Measurements from ENCODE around the gene NDOR1.
A peak's percentile ranks its signal among the peaks of the same experiment; 100 is the strongest.

The NDOR1 gene

GRCh38 chr9:137165250-137165836, 40.2 kb upstream of the NDOR1 start:
- peak overlapping the region in 8 of 11 experiments; percentile 96 to 100 (median 100); a peak in 15 of 22 replicates for H3K4me2 ChIP-seq
- no peak for TF ChIP-seq Cebpa-rat (IDR thresholded peaks at IDR 0.05)
- H3K36me3 ChIP-seq = peaks cover 0 to 11% (median 0%) of the 10 kb centered on the region in 11 experiments; a peak in 2 of 22 replicates
- H3K9me3 ChIP-seq (replicated peaks in 1 of 11) = no peaks in the 10 kb centered on the region
- peaks cover 0 to 54% (median 18%) of the 10 kb centered on the region in 11 experiments; a peak in 16 of 22 replicates for H3K27me3 ChIP-seq
- H3K27ac ChIP-seq = no peak overlapping the region
- no peak overlapping the region for H3K4me3 ChIP-seq
- peaks cover 17 to 66% (median 56%) of the 10 kb centered on the region in 10 experiments for H3K4me1 ChIP-seq
- peaks cover 0 to 55% (median 20%) of the 10 kb centered on the region in 11 experiments; a peak in 16 of 22 replicates for H4K20me1 ChIP-seq
- H3K9ac ChIP-seq = peak overlapping the region in 3 of 11 experiments; percentile 10 to 44 (median 31); a peak in 2 of 22 replicates

GRCh38 chr9:137166380-137167229, 38.9 kb upstream of the NDOR1 start:
- Histone ChIP-seq H3K36me3 (peaks cover 0 to 11% (median 0%) of the 10 kb centered on the region in 11 experiments; a peak in 2 of 22 replicates), H3K9me3 (replicated peaks in 1 of 11) (no peaks in the 10 kb centered on the region), H4K20me1 (peaks cover 0 to 65% (median 20%) of the 10 kb centered on the region in 11 experiments; a peak in 16 of 22 replicates), H3K9ac (peak overlapping the region in 4 of 11 experiments; percentile 10 to 52 (median 38); a peak in 6 of 22 replicates), H3K27me3 (peaks cover 0 to 62% (median 18%) of the 10 kb centered on the region in 11 experiments; a peak in 16 of 22 replicates), H3K4me2 (peak overlapping the region in 9 of 11 experiments; percentile 32 to 100 (median 100); a peak in 19 of 22 replicates), H3K4me3 (peak overlapping the region in 2 of 10 experiments; percentile 69 to 70; a peak in 4 of 20 replicates), H3K27ac (no peak overlapping the region), H3K4me1 (peaks cover 17 to 75% (median 69%) of the 10 kb centered on the region in 10 experiments)
- TF ChIP-seq Cebpa-rat (IDR thresholded peaks at IDR 0.05) = no peak

- Histone ChIP-seq H3K4me1 (peaks cover 17 to 82% (median 76%) of the 10 kb centered on the region in 10 experiments), H3K27me3 (peaks cover 0 to 69% (median 18%) of the 10 kb centered on the region in 11 experiments; a peak in 16 of 22 replicates), H3K4me2 (peak overlapping the region in 10 of 11 experiments; percentile 96 to 100 (median 100); a peak in 19 of 22 replicates), H3K4me3 (peak overlapping the region in 4 of 10 experiments; percentile 65 to 75 (median 70); a peak in 6 of 20 replicates), H3K36me3 (peaks cover 0 to 11% (median 0%) of the 10 kb centered on the region in 11 experiments; a peak in 2 of 22 replicates), H4K20me1 (peaks cover 0 to 72% (median 20%) of the 10 kb centered on the region in 11 experiments; a peak in 16 of 22 replicates), H3K9ac (peak overlapping the region in 4 of 11 experiments; percentile 46 to 78 (median 68); a peak in 7 of 22 replicates), H3K9me3 (replicated peaks in 1 of 11) (no peaks in the 10 kb centered on the region), H3K27ac (no peak overlapping the region; a peak in 1 of 22 replicates)
- no peak for TF ChIP-seq Cebpa-rat (IDR thresholded peaks at IDR 0.05)
Observed at GRCh38 chr9:137167277-137167746, 38.2 kb upstream of the NDOR1 start.

- Histone ChIP-seq H3K4me3 (peak overlapping the region; percentile 55 to 75 (median 66); a peak in 18 of 20 replicates), H3K4me1 (peaks cover 17 to 89% (median 82%) of the 10 kb centered on the region in 10 experiments), H4K20me1 (peaks cover 0 to 78% (median 25%) of the 10 kb centered on the region in 11 experiments; a peak in 16 of 22 replicates), H3K27ac (no peak overlapping the region; a peak in 1 of 22 replicates), H3K9ac (peak overlapping the region in 5 of 11 experiments; percentile 46 to 78 (median 65); a peak in 8 of 22 replicates), H3K27me3 (peaks cover 0 to 75% (median 18%) of the 10 kb centered on the region in 11 experiments; a peak in 16 of 22 replicates), H3K36me3 (peaks cover 0 to 11% (median 0%) of the 10 kb centered on the region in 11 experiments; a peak in 2 of 22 replicates), H3K9me3 (replicated peaks in 1 of 11) (no peaks in the 10 kb centered on the region), H3K4me2 (peak overlapping the region; percentile 96 to 100 (median 100))
- no peak for TF ChIP-seq Cebpa-rat (IDR thresholded peaks at IDR 0.05)
Observed at GRCh38 chr9:137167747-137168572, 37.5 kb upstream of the NDOR1 start.

- H3K27me3 ChIP-seq = peaks cover 0 to 80% (median 18%) of the 10 kb centered on the region in 11 experiments; a peak in 16 of 22 replicates
- peak overlapping the region; percentile 26 to 79 (median 66); a peak in 19 of 22 replicates for H3K9ac ChIP-seq
- peaks cover 0 to 84% (median 28%) of the 10 kb centered on the region in 11 experiments; a peak in 16 of 22 replicates for H4K20me1 ChIP-seq
- no peaks in the 10 kb centered on the region for H3K9me3 ChIP-seq (replicated peaks in 1 of 11)
- peaks cover 0 to 11% (median 0%) of the 10 kb centered on the region in 11 experiments; a peak in 2 of 22 replicates for H3K36me3 ChIP-seq
- peak overlapping the region in 6 of 11 experiments; percentile 0 to 57 (median 49); a peak in 10 of 22 replicates for H3K27ac ChIP-seq
- peak overlapping the region; percentile 55 to 75 (median 66) for H3K4me3 ChIP-seq
- TF ChIP-seq Cebpa-rat (IDR thresholded peaks at IDR 0.05) = no peak
- peak overlapping the region; percentile 96 to 100 (median 100) for H3K4me2 ChIP-seq
- H3K4me1 ChIP-seq = peaks cover 23 to 95% (median 88%) of the 10 kb centered on the region in 10 experiments
Observed at GRCh38 chr9:137168573-137168903, 37.0 kb upstream of the NDOR1 start.

- Histone ChIP-seq H4K20me1 (peaks cover 0 to 89% (median 29%) of the 10 kb centered on the region in 11 experiments; a peak in 17 of 22 replicates), H3K9ac (peak overlapping the region; percentile 26 to 79 (median 66); a peak in 19 of 22 replicates), H3K9me3 (replicated peaks in 1 of 11) (no peaks in the 10 kb centered on the region), H3K27ac (peak overlapping the region in 6 of 11 experiments; percentile 0 to 57 (median 49); a peak in 10 of 22 replicates), H3K27me3 (peaks cover 0 to 87% (median 18%) of the 10 kb centered on the region in 11 experiments; a peak in 16 of 22 replicates), H3K4me1 (peaks cover 30 to 97% (median 95%) of the 10 kb centered on the region in 10 experiments), H3K36me3 (peaks cover 0 to 6% (median 0%) of the 10 kb centered on the region in 11 experiments; a peak in 2 of 22 replicates), H3K4me3 (peak overlapping the region; percentile 55 to 75 (median 66)), H3K4me2 (peak overlapping the region; percentile 96 to 100 (median 100))
- TF ChIP-seq Cebpa-rat (IDR thresholded peaks at IDR 0.05) = no peak
Observed at GRCh38 chr9:137168904-137169856, 36.3 kb upstream of the NDOR1 start.
